ENCODE data around the gene REG1A.

Gene REG1A, protein sequence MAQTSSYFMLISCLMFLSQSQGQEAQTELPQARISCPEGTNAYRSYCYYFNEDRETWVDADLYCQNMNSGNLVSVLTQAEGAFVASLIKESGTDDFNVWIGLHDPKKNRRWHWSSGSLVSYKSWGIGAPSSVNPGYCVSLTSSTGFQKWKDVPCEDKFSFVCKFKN

DNA sequence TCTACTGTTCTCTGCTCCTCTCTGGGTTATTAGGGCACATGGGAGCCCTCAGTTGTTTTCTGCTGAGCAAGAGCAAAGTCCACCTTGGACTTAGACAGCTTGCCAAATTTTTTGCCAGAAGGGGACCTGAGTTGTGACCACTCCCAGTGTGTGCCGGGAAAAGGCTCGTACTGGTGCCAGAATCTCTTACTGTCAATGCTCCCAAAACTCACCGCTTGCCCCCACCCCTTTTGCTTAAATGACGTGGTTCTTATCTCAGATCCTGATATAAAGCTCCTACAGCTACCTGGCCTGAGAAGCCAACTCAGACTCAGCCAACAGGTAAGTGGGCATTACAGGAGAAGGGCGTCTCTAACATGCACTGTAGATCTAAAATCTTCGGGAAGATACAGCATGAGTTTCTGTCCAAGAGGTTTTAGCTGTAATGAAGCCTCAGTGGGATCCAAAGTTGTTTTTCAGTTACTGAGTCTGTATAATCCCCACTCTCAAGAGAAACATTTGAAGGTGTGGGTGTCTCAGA lies at the start of gene REG1A:
Gene REG1A, plus strand, starts transcription at position 295 of the 520 bp plus-strand sequence. CDS start 374 bp downstream, outside the sequence.
- DNase-seq (ENCODE audit: low read depth), result no peak

DNA sequence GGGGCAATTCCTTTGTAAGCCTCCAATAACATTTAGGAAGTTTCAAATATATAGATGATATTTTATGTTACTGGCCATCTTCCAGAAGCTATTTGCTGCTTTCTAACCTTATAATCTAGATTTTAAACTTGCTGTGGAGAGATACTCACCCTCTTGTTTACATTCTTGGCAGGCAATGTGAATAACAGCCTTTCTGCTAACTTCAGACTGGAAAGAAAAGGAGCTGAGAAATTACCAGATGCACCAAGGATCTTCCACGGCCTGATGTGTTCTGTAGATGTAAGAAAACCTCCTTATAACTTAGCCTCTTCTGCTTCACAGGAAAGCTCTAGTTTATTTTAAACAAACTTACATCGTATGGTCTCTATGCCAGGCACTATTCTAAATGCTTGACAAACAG lies 49.2 kb upstream of the REG1A start:
- DNase-seq (ENCODE audit: low read depth), result no peak

DNA sequence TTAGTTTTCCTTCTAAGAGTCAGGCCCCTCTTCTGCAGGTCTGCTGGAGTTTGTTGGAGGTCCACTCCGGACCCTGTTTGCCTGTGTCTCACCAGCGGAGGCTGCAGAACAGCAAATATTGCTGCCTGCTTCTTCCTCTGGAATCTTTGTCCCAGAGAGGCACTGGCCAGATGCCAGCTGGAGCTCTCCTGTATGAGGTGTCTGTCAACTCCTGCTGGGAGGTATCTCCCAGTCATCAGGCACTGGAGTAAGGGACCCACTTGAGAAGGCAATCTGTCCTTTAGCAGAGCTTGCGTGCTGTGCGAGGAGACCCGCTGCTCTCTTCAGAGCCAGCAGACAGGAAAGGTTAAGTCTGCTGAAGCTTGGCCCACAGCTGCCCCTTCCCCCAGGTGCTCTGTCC lies 37.3 kb upstream of the REG1A start:
- no peak for DNase-seq (ENCODE audit: low read depth)

DNA sequence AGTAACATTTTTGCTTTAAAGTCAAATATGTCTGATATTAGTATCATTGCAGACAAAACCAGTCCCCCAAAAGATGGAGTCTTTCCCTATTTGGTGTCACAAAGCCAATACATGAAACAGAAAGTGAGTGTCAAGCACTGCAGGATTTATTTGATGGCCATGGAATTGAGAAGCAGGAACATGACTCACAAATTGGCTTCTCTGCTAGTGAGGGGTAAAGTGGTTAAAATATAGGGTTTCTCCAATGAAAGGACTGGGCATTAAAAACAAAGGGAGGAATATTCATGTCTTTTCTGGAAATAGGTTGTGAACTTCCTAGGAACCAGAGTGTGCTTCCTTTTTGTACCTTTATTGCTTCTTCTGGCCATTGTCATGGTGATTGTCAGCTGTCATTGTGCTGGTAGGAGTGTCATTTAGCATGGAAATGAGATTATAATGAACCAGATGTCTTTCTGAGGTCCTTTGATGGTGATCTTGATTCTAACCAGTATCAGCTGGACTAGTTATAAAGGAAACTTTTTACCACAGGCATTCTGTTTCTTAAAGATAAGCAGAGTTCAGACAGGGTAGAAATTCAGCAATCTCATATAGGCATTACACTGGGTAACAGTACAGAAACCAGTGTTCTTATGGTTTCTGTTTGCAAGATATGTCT lies 36.6 kb upstream of the REG1A start:
- no peak for DNase-seq (ENCODE audit: low read depth)

DNA sequence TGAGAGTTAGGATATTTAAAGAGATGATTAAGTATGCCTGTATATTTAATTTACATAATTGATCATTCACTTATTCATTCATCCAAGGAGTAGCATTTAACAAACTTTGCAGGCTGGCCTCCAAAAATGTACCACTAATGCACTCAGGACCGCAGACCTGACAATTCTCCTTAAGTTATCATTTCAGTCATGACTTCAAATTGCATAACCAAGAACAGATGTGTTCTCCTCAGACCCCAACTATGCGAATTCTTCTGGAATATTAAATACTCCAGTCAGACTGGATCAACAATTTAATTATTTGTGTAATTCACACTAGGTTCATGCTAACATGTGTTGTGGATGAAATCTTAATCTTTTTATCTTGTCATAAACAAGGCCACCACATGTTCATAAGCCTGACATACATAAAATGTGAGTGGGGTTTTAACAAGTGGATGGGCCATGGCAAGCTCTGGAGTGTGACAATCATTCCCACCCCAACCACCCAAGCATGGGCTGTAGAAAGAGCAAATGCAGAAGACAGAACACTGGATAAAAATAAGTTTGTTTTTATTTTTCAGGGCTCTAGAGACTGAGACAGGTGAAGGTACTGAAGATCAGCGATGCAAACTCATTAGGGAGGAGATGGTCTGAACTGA lies 35.7 kb upstream of the REG1A start:
- no peak for DNase-seq (ENCODE audit: low read depth)

DNA sequence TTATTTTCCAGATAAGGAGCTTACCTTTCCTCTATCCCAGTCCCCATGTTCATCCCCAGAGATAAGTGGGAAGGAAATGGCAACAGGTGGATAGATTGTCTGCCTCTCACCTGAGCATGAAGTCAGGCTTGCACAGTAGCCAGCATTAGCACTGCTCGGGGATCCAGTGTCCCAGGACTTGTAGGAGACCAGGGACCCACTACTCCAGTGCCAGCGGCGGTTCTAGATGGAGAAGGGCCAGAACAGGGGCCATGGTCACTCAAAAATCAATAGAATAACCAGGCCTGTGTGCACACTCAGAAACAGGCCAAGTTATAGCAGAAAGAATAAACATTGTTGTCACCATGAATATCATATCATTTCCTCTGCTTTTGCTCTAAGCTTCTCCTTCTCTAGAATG lies 34.9 kb upstream of the REG1A start:
- no peak for DNase-seq (ENCODE audit: low read depth)

DNA sequence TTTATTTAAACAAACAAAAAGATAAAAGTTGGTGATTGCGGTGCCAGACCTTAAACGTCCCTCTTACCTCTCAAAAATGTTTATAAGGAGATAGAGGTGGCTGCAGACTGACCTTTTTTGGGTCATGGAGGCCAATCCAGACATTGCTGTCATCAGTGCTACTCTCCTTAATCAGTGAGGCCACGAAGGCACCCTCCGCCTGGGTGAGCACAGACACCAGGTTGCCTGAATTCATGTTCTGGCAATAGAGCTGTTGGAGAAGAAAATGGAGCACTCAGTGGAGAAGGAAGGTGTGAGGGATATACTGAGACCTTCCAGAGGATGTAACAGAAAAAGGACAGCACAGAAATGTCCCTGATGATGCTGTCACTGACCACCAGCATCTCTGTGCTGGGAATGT lies 34.0 kb upstream of the REG1A start:
- no peak for DNase-seq (ENCODE audit: low read depth)

DNA sequence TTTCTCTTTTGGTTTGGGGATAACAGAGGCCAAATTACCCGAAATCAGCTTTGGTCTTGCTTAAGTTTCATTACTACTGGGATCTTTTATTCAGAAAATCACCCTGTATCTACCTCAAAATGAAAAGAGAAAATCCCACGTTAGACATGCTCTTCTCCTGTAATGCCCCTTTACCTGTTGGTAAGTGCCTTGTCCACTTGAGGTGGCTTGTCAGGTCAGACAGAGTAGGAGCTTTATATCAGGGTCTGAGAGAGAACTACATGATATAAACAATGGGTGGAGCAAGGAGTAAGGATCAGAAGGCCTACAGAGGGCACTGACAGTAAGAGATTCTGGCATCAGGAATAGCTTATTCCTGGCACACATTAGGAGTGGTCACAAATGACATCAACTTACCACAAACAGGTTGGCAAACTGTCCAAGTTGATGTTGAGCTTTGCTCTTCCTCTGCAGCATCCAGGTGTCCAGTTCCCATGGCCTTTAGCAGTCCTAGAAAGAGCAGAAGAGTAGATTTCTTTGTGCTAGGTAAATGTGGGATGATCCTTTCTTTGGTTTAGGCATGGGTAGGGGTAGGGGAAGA lies 32.4 kb upstream of the REG1A start, which contains the start of gene REG1B:
Gene REG1B, minus strand, starts transcription at position 209 of the 580 bp plus-strand sequence. CDS start 381 bp downstream, outside the sequence.
- DNase-seq (ENCODE audit: low read depth), result no peak

DNA sequence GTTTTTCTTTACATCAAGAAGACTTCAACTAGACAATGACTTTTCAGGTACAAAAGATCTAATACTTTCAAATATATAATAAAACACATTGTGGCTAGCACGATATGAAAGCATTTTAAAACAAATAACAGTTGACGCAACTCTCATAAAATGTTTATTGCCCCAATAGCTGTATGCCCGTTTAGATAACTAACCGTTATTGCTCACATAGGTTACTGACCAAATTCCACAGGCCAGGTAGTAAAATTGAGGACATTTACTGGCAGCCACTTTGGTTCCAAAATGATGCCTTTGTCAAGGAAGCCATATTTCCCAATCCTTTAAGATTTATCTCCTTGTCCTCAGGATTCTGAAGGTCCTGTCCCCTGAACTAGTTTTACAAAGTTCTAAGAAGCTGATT lies 29.6 kb upstream of the REG1A start:
- no peak for DNase-seq (ENCODE audit: low read depth)

DNA sequence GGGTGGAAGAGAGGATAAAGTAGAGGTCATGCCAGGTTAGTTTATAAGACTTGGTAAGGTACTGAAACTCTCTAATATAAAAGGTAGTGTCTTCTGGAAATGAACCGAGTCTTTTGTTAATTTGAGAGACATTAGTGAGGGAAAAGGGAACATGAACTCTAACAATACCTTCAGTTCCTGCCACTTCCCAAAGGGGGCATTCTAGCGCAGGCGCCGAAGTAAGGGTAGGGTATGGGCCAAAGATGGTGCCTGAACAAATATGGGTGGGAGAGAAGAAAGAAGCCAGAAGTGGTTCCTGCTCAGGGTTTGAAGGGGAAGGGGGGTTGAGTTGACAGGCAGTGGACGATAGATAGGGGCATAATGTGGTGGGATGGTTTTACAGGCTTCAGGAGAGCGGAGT lies 22.4 kb upstream of the REG1A start:
- no peak for DNase-seq (ENCODE audit: low read depth)

DNA sequence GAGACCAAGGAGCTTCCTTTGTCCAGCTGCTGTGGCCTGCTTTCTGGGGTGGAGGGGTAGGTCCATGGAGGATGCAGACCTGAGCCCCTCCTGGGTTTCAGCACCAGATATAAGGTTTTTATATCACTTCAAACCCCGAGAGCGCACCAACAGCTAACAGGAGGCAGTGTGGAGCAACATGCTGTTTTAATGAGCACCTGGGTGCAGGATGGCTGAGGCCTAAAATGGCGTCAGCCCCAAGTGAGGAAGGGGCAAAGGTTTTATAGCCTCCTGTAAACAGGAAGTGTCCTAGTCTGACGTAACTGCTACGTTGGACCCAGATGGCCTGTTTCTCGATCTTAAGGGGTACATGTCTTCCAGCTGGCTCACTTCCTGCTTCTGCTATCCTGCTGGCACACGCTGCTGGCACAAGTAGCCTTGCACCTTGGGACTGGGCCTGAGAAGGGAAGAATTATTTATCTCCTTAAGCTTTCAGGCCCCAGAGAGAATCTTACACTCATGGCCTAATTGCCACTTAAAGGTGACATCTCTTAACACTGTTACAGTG lies 21.1 kb upstream of the REG1A start:
- no peak for DNase-seq (ENCODE audit: low read depth)

DNA sequence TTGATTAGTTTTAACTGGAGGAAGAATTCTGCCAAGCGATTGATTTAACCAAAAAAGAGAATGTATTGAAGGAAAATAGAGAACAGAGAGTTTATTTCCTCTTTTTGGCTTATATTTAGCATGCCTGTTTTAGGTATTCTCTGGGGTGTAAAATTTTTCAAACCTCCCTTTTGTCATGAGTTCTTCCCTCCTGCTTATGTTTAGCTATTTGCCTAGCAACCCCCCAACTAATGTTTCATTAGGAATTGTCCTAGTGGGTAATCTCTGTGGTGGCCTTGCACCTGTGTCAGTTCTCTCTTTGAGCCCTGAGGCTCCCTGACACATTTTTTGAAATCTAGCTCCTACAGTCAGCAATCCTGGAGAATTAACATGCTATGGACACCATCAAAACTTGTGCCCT lies 20.0 kb upstream of the REG1A start:
- DNase-seq (ENCODE audit: low read depth), result no peak

DNA sequence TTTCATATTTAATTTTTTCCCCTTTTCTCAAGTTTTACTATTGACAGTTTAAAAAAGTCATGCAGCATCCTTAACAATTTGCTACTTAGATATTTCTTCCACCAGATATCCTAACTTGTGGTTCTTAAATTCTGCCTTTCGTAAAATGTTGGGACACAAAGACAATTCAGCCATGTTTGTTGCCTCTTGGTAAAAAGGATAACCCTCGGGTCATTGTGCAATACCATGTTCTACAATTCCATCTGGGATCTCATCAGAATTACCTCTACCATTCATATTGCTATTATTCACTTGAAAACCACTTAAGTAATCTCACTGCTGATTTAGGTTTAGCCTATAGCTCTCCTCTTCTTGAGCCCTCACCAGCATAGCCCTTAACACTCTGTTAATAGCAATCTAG lies 19.3 kb upstream of the REG1A start:
- DNase-seq (ENCODE audit: low read depth), result no peak

DNA sequence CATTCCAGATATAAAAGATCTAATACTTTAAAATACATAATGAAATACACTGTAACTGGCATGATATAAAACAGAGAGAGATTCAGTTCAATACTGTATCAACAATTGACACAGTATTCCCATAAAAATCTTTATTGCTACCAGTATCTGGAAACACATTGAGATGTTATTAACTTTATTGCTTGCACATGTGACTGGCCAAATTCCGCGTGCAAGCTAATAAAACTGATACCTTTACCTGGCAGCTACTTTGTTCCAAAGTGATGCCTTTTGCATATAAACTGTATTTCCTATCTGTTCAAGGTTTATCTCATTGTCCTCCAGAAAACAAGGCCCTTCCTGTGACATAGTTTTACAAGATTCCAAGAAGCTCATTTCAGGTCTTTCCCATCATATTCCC lies 17.1 kb upstream of the REG1A start:
- no peak for DNase-seq (ENCODE audit: low read depth)

DNA sequence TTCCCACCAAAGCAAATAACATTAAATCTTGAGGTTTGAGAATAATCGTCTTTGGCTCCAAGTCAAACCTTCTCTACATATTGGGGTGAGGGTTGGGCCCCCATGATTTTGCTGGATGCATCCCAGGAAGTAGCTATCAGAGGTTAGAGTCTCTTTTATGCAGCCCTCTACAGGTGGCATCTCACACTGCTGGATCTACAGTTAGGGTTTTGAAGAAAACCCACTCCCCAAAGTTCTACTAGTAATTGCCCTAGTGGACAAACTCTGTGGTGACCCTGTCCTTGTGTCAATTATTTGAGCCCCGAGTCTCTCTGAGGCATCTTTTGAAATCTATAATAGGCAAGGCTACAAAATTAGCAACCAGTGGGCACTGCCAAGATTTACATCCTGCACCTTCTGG lies 15.0 kb upstream of the REG1A start:
- no peak for DNase-seq (ENCODE audit: low read depth)

DNA sequence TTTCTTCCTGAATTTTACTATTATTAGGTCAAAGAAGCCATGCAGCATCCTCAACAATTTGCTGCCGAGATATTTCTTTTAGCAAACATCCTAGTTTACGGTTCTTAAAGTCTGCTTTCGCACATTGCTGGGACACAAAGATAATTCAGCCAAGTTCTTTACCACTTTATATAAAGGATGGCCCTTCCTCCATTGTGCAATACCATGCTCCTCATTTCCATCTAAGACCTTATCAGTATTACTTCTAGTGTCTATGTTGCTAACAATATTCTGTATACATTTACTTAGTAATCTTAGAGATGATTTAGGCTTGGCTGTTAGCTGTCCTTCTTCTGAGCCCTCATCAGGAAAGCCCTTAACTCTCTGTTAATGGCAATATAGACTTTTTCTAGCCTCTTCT lies 8.0 kb upstream of the REG1A start:
- DNase-seq (ENCODE audit: low read depth), result no peak

DNA sequence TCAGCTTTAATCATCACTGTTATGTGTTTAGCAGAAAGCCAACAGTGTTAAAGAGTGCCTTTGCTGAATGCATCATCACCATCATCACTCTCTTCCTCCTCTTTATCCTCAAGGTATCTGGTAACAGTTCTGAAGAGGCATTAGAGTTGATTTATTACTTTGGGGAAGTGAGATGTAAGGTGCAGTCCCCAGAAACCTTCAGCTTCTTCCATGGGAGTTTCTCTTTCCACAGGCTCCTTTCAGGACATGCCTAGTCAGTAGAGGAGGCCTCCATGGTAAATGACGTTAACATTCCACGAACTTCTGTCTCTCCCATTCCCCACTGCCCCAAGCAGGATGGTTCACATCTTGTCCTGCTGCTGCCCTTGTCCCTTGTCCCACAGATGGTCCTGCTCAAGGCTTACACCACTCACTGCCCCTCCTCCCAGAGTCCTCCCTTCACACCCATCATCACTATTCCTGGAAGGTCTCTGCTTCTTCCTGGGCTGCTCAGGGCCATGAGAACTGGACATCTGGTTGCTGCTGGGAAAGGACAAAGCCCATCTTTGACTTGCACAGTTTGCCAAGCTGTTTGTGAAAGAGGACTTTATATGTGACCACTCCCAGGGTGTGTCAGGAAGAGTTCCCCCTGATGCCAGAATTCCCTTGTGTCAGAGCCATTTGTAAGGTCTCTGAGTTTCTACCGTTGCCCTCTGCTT lies 5.3 kb upstream of the REG1A start:
- DNase-seq (ENCODE audit: low read depth), result no peak

DNA sequence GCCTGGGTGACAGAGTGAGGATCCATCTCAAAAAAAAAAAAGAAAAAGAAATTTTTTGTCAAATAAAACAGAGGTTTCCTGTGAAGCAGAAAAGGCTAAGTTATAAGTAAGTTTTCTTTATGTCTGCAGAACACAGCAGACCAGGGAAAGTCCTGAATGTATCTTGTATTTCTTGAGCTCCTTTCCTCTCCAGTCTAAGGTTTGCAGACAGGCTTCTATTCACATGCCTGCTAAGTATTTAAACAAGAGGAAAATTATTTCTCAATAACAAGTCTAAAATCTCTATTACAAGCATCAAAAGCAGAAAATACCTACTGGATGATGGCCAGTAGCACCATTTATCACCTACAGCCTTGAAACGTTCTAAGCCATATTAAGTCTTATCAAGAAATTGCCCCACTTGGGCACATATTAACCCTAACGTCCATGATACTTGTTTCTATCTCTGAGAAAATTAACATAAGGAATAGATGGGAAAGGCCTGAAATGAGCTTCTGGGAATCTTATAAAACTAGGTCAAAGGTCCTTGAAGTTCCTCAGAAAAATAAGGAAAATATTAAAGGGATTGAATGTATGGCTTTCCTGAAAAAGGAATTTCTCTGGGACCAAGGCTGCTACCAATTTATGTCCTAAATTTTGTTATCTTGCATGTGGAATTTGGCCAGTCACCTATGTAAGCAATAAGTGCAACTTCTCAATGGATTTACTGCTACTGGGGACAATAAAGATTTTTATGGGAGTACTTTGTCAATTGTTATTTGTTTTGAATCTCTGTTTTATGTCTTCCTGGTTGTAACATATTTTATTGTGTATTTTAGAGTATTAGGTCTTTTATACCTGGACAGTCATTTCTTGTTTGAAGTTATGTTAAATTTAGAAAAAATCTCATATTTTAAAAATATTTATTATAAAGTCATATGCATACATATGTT lies 3.0 kb upstream of the REG1A start:
- DNase-seq (ENCODE audit: low read depth), result no peak

DNA sequence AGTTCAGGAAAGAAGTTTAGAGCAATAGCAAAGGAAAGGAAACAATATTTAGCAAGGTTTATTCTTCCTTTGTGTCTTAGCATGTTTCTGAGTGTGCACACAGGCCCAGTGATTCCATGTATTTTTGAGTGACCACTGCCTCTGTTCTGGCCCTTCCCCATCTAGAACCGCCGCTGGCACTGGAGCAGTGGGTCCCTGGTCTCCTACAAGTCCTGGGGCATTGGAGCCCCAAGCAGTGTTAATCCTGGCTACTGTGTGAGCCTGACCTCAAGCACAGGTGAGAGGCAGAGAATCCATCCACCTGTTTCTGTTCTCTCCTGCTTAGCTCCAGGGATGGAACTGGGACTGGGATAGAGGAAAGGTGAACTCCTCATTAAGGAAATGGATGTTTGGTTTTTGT lies 2.4 kb downstream of the REG1A start:
- no peak for DNase-seq (ENCODE audit: low read depth)

DNA sequence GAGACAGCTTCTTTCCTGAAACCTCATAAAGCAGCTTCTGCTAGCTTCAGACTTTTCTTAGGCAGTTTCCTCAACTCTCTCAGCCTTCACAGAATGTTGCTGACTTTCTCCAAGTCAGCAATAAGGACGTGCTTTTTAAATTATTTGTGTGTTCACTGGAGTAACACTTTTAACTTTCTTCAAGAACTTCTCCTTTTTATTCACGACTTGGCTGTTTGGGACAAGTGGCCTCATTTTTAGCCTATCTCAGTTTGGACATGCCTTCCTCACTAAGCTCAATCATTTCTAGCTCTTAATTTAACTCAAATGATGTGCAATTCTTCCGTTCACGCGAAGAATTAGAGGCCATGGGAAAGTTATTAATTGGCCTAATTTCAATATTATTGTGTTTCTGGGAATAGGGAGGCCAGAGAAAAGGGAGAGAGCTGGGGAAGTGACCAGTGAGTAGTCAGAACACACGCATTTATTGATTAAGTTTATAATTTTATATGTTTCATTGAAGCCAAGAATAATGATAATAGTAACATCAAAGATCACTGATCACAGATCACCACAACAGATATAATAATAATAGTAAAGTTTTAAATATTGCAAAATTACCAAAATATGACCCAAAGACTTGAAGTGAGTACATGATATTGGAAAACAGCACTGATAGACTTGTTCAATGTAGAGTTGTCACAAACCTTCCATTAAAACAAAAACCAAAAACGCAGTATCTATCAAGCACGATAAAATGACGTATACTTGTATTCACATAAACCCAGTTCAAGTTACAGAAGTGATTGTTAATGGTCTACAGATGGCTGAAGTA lies 4.8 kb downstream of the REG1A start:
- no peak for DNase-seq (ENCODE audit: low read depth)

Data from HS-5 (cell line).